PC-9 (cell line): ENCODE measurements around the gene SNX13. TPM values are rescaled to one million over a fixed set of nuclear protein-coding genes. Genes with fewer than 3 reads are reported as not detected.
"Not testable (repeated sequence)": the region's sequence is repeated elsewhere in the genome, so short reads cannot be mapped to it uniquely, and the experiment has no call there.

Experiments
- BruUV-seq: library from RNA; stranded (reverse); fragments of 400-500 nt; replicated peaks from 2 replicates; lab custom pipeline; 2021; lab: Mats Ljungman, UMichigan
- CTCF ChIA-PET: fragments of 300-600 bp; sonication (Branson Sonifier 250); formaldehyde crosslinking; loops from one replicate; lab custom pipeline; 2022; ENCODE audit warnings: antibody characterized with exemption; lab: Charles Lee
- POLR2A ChIA-PET: fragments of 300-600 bp; sonication (Branson Sonifier 250); formaldehyde crosslinking; loops from one replicate; lab custom pipeline; 2022; ENCODE audit warnings: antibody characterized with exemption; ENCODE audit not compliant: unreplicated experiment; lab: Charles Lee
- DNase-seq, 2 experiments: peaks; one replicate each; pipeline versions ENCODE4 v3.0.0 to v3.0.0-alpha.2; 2015 to 2022; ENCODE audit warnings: mixed read lengths in 1 of 2
- H2AFZ ChIP-seq: fragments of 200-600 bp; sonication (generic); 2 replicates; pipeline ENCODE4 v1.8.1; 2017; ENCODE audit warnings: antibody characterized with exemption
- H3F3A ChIP-seq: fragments of 200-600 bp; sonication (generic); 2 replicates; pipeline ENCODE4 v1.8.1; 2017; ENCODE audit warnings: antibody characterized with exemption, mild to moderate bottlenecking, low read depth; ENCODE audit not compliant: insufficient read depth
- H3K27ac ChIP-seq: fragments of 200-600 bp; sonication (generic); 2 replicates; pipeline ENCODE4 v1.6.1; 2016; ENCODE audit warnings: mixed run types
- H3K27me3 ChIP-seq: fragments of 200-600 bp; sonication (generic); 2 replicates; pipeline ENCODE4 v1.6.1; 2016; ENCODE audit warnings: low read depth, mixed run types; ENCODE audit not compliant: insufficient read depth
- H3K36me3 ChIP-seq: fragments of 200-600 bp; sonication (generic); 2 replicates; pipeline ENCODE4 v1.6.1; 2016; ENCODE audit warnings: low read depth, mixed run types
- H3K4me1 ChIP-seq: fragments of 200-600 bp; sonication (generic); replicated peaks from 2 replicates; pipeline ENCODE4 v1.6.1; 2016; ENCODE audit warnings: mixed run types; ENCODE audit not compliant: insufficient read depth
- H3K4me2 ChIP-seq: fragments of 200-600 bp; sonication (generic); 2 replicates; pipeline ENCODE4 v1.6.1; 2017; ENCODE audit warnings: mixed run types
- H3K4me3 ChIP-seq: fragments of 200-600 bp; sonication (generic); 2 replicates; pipeline ENCODE4 v1.6.1; 2016; ENCODE audit warnings: mixed run types
- H3K79me2 ChIP-seq: fragments of 200-600 bp; sonication (generic); 2 replicates; pipeline ENCODE4 v1.6.1; 2017; ENCODE audit warnings: low read depth, mixed run types
- H3K9me2 ChIP-seq: fragments of 200-600 bp; sonication (generic); 2 replicates; pipeline ENCODE4 v1.8.1; 2017; ENCODE audit warnings: mild to moderate bottlenecking; ENCODE audit not compliant: insufficient read depth
- H3K9me3 ChIP-seq: fragments of 200-600 bp; sonication (generic); 2 replicates; pipeline ENCODE4 v1.8.1; 2016; ENCODE audit warnings: low read depth; ENCODE audit not compliant: insufficient read depth
- H4K20me1 ChIP-seq: fragments of 200-600 bp; sonication (generic); 2 replicates; pipeline ENCODE4 v1.8.1; 2017; ENCODE audit not compliant: insufficient read depth
- CTCF ChIP-seq: fragments of 200-600 bp; sonication (generic); conservative IDR thresholded peaks from 2 replicates; pipeline ENCODE4 v1.6.1; 2017; ENCODE audit warnings: mixed run types, antibody characterized with exemption, mild to moderate bottlenecking, moderate library complexity
- EZH2 ChIP-seq: fragments of 200-600 bp; sonication (generic); IDR thresholded peaks from 2 replicates; pipeline ENCODE4 v1.8.0; 2017; ENCODE audit warnings: antibody characterized with exemption, low read depth
- intact Hi-C: fragments of 100-400 bp; cut with micrococcal nuclease; formaldehyde crosslinking; loops from one replicate; pipeline ENCODE4 v1.10.0; 2022; ENCODE audit not compliant: unreplicated experiment
- total RNA-seq: library from RNA; stranded (reverse); gene quantifications from 2 replicates; pipeline ENCODE4 v1.2.3, GENCODE V29; 2021

SNX13 gene
- total RNA-seq, 1 experiment from 2014 or later: 56.3 TPM

- H2AFZ ChIP-seq: no peak overlapping the region
- H3K9me2 ChIP-seq: no peaks in the 10 kb centered on the region
- H3K79me2 ChIP-seq: peaks cover 90% of the 10 kb centered on the region
- CTCF ChIA-PET: no interaction called here
- peaks cover 4% of the 10 kb centered on the region for H3K4me1 ChIP-seq
- H4K20me1 ChIP-seq: no peaks in the 10 kb centered on the region; the same call in 1 of the 2 replicates
- no peaks in the 10 kb centered on the region; the same call in 1 of the 2 replicates for H3F3A ChIP-seq
- intact Hi-C loops: no loop called here
- H3K4me3 ChIP-seq: no peak overlapping the region
- no peaks in the 10 kb centered on the region for H3K27me3 ChIP-seq
- TF ChIP-seq EZH2 (no peak), CTCF (no peak)
- peaks cover 14% of the 10 kb centered on the region; the same call in 1 of the 2 replicates for H3K9me3 ChIP-seq
- DNase-seq: no peak
- H3K4me2 ChIP-seq: no peak overlapping the region
- no TSS peak for BruUV-seq
- no peak overlapping the region for H3K27ac ChIP-seq
- POLR2A ChIA-PET: no interaction called here
- H3K36me3 ChIP-seq: peaks cover 2% of the 10 kb centered on the region; the same call in 1 of the 2 replicates
Observed at GRCh38 chr7:17912050-17912449, 28.2 kb downstream of the SNX13 start.

GRCh38 chr7:17910377-17910776, 29.9 kb downstream of the SNX13 start:
- TF ChIP-seq CTCF: no peak
- no peak for TF ChIP-seq EZH2
- Histone ChIP-seq H4K20me1 (no peaks in the 10 kb centered on the region; the same call in 1 of the 2 replicates), H3K4me3 (no peak overlapping the region), H3K79me2 (peaks cover 85% of the 10 kb centered on the region), H3K9me2 (no peaks in the 10 kb centered on the region), H3K9me3 (0 out of 2 replicates have a peak, but pooled peaks cover 10% of the 10 kb centered on the region), H3F3A (no peaks in the 10 kb centered on the region; the same call in 1 of the 2 replicates), H2AFZ (no peak overlapping the region), H3K4me2 (no peak overlapping the region), H3K27me3 (no peaks in the 10 kb centered on the region), H3K27ac (no peak overlapping the region), H3K4me1 (peaks cover 5% of the 10 kb centered on the region), H3K36me3 (peaks cover 2% of the 10 kb centered on the region; the same call in 1 of the 2 replicates)
- no TSS peak for BruUV-seq
- ChIA-PET POLR2A (interaction anchor here (0.6 kb wide), 1 partner anchor 28 kb away, joined by 6 read pairs; no protein-coding TSS in a partner anchor), CTCF (no interaction called here)
- intact Hi-C loops: no loop called here
- DNase-seq: peak in 1 of 2 experiments; percentile 25

- POLR2A ChIA-PET, BruUV-seq: not testable (repeated sequence)
- H3K79me2 ChIP-seq: peaks cover 85% of the 10 kb centered on the region
Observed at GRCh38 chr7:17909310-17909709, 31.0 kb downstream of the SNX13 start.

More at GRCh38 chr7:17909310-17909709, 31.0 kb downstream of the SNX13 start:
- intact Hi-C loops, H2AFZ ChIP-seq, H3K27ac ChIP-seq, CTCF ChIA-PET, H3K4me2 ChIP-seq, H3K36me3 ChIP-seq, H3K9me2 ChIP-seq, H3K4me1 ChIP-seq, H3K27me3 ChIP-seq, H3K4me3 ChIP-seq, H4K20me1 ChIP-seq, H3F3A ChIP-seq: not testable (repeated sequence)
- H3K9me3 ChIP-seq: 0 out of 2 replicates have a peak, but pooled peaks cover 10% of the 10 kb centered on the region
- peak in 1 of 2 experiments; percentile 15 for DNase-seq
